NCI-H446 (cell line): ENCODE results near the gene COA3.

Experiments
- DNase-seq, 2 experiments: peaks; one replicate each; lab custom pipeline; 2025; lab: John Stamatoyannopoulos, UW

The COA3 gene

GRCh38 chr17:42750739-42751344 lies 47.7 kb downstream of the COA3 start:
- no peak for DNase-seq

DNA sequence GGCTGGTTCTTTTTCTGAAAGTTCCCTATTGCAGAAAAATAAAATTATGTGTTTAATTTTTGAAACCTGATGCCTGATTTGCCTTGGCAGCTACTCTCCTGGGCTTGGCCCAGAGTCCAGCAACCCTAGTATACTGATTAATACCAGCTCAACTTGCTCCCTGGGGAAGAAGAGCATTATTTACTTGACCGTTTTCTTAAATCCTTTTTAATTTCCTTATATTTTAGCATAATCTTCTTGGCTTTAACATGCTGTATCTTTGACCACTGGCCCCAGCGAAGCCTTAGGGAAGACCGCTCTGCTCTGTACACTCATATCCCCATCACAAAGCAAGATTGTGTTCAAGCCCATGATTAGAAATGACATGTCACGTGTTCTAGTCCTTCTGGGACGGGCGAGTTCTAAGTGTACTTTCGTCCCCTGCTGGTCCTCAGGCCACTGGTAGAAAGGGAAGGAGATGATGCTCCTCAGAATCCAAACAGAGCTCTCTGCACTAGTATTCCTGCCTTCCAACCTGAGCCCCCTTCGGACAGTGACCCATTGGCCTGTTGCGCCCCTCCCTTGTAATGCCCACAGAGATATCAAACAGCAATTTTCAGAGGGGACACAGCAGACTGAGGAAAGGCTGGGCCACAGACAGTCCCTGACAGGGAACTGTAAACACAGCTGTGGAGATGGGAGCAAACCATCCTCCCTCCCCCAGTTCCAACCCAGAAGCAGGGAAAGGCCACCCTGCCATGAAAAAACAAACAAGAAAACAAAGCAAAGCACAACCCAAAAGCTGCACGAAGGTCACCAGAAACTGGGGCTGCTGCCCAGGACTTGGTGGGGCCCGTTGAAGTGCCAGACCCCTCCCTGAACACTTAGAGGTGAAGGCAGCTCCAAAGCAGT lies 49.4 kb downstream of the COA3 start:
- DNase-seq: no peak

- no peak for DNase-seq
Observed at GRCh38 chr17:42748202-42748907, 50.1 kb downstream of the COA3 start.
